Thyroid gland (tissue), 4 donors: ENCODE data around the gene SH2D4B. TPM values are rescaled to one million over a fixed set of nuclear protein-coding genes. Genes with fewer than 3 reads are reported as not detected.

Source experiments
- DNase-seq, 2 donors: peaks; one replicate each; pipeline ENCODE4 v3.0.0-alpha.2; 2019
- H3K27ac ChIP-seq, 3 donors: fragments of 200-600 bp; sonication (generic); 1 replicate in 2 of 3; 2 replicates in 1 of 3; pipeline ENCODE4 v1.5.1; 2016 to 2019; ENCODE audit warnings: mild to moderate bottlenecking in 1 of 3, moderate library complexity in 1 of 3
- H3K27me3 ChIP-seq: fragments of 200-600 bp; sonication (generic); one replicate; pipeline ENCODE4 v1.5.1; 2019
- H3K36me3 ChIP-seq, 2 donors: fragments of 200-600 bp; sonication (generic); one replicate each; pipeline ENCODE4 v1.5.1; 2016 to 2019
- H3K4me1 ChIP-seq, 2 donors: fragments of 200-600 bp; sonication (generic); one replicate each; pipeline ENCODE4 v1.5.1; 2017 to 2019
- H3K4me3 ChIP-seq, 3 donors: fragments of 200-600 bp; sonication (generic); replicated peaks in 1 of 3; 1 replicate in 2 of 3; 2 replicates in 1 of 3; pipeline ENCODE4 v1.5.1; 2016; ENCODE audit warnings: mild to moderate bottlenecking in 1 of 3
- H3K9me3 ChIP-seq: fragments of 200-600 bp; sonication (generic); one replicate; pipeline ENCODE4 v1.5.1; 2017
- POLR2A ChIP-seq, 2 donors: fragments of 450-650 bp; IDR thresholded peaks; one replicate each; pipeline ENCODE4 v1.6.1; 2017; ENCODE audit warnings: antibody characterized with exemption in 2 of 2, mild to moderate bottlenecking in 2 of 2, moderate library complexity in 1 of 2
- WGBS, 2 donors: methylation state at CpG; one replicate each; pipeline ENCODE4 v1.1.5; 2017; 5-methylcytosine and 5-hydroxymethylcytosine counted together
- intact Hi-C: fragments of 100-400 bp; cut with DNase I; formaldehyde crosslinking; loops from one replicate; pipeline ENCODE4 v1.15.1; 2023
- total RNA-seq, 4 donors: library from RNA; depleted of rRNA; stranded (reverse); fragments of >200 nt; gene quantifications; one replicate each; pipeline ENCODE4 v1.2.3, GENCODE V29; 2016
- TF ChIP-seq, protein P1 (sequence below), 6 experiments: fragments of 200-600 bp in 3 of 6; fragments of 450-650 bp in 3 of 6; sonication (generic) in 3 of 6; IDR thresholded peaks; one replicate each; pipeline ENCODE4 v1.5.1; 2016 to 2019; ENCODE audit warnings: antibody characterized with exemption in 6 of 6, mild to moderate bottlenecking in 2 of 6, inconsistent platforms in 1 of 6, moderate library complexity in 1 of 6

Gene SH2D4B
- total RNA-seq, 4 donors from 2014 or later = 1.1 to 1.6 TPM; not detected in 2

DNA sequence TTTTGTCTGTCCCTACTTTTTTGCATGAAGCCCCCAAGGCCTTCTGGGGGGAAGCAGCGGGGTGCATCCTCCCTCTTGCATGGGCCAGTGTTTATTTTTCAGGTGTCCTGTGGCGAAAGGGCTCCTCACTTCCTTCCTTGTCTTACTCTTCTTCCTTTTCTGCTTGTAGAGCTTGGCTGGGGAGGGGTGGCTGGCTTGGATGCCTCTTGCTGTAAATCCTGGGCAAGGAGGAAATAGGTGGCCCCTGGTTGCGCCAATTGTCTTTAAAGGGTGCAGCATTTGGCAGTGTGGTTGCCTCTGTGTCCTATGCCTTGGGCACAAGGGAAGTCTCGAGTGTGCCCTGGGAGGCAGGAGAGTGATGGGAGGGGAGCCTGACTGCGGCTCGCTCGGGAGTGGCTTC is 95.0 kb downstream of the SH2D4B start:
- Histone ChIP-seq H3K36me3 (no peaks in the 10 kb centered on the region), H3K9me3 (no peaks in the 10 kb centered on the region), H3K4me1 (no peaks in the 10 kb centered on the region), H3K27me3 (no peaks in the 10 kb centered on the region), H3K4me3 (no peak overlapping the region), H3K27ac (no peak overlapping the region)
- intact Hi-C loops = no loop called here
- 92 to 98% methylated on average over 7 of the region's 7 CpGs for WGBS, 2 donors
- no peak for DNase-seq
- TF ChIP-seq, protein P1, sequence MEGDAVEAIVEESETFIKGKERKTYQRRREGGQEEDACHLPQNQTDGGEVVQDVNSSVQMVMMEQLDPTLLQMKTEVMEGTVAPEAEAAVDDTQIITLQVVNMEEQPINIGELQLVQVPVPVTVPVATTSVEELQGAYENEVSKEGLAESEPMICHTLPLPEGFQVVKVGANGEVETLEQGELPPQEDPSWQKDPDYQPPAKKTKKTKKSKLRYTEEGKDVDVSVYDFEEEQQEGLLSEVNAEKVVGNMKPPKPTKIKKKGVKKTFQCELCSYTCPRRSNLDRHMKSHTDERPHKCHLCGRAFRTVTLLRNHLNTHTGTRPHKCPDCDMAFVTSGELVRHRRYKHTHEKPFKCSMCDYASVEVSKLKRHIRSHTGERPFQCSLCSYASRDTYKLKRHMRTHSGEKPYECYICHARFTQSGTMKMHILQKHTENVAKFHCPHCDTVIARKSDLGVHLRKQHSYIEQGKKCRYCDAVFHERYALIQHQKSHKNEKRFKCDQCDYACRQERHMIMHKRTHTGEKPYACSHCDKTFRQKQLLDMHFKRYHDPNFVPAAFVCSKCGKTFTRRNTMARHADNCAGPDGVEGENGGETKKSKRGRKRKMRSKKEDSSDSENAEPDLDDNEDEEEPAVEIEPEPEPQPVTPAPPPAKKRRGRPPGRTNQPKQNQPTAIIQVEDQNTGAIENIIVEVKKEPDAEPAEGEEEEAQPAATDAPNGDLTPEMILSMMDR (IDR thresholded peaks at IDR 0.05) = no peak
- no peak for TF ChIP-seq POLR2A (IDR thresholded peaks at IDR 0.05)

DNA sequence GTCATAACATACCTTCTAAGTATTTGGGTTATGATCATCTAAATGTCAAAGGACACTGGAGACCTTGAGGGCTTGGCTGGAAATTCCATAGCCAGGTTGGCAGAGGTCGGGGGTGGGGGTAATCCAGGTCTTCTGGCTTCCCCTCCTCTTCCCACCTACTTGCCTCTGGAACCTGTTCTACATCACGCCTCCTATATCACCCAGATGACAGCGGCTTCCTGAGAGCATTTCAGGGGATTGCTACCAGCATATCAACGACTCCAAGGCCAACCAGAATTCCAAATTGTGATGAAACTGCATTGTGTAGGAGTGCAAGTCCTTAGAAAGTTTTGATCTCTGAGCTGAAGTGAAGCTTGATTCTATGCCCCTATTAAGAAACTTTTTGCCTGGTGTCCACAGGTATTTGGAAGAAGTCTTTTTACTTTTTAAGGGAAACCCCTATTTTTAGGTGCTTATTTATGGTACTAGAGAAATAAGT is 95.7 kb downstream of the SH2D4B start:
- no peaks in the 10 kb centered on the region for H3K4me1 ChIP-seq
- no peak for TF ChIP-seq POLR2A (IDR thresholded peaks at IDR 0.05)
- TF ChIP-seq, protein P1 (IDR thresholded peaks at IDR 0.05) = no peak
- H3K27me3 ChIP-seq = no peaks in the 10 kb centered on the region
- DNase-seq = no peak
- 70 to 77% methylated on average over 4 of the region's 4 CpGs for WGBS, 2 donors
- no peak overlapping the region for H3K4me3 ChIP-seq
- no peaks in the 10 kb centered on the region for H3K9me3 ChIP-seq
- intact Hi-C loops = no loop called here
- no peak overlapping the region for H3K27ac ChIP-seq
- H3K36me3 ChIP-seq = no peaks in the 10 kb centered on the region

DNA sequence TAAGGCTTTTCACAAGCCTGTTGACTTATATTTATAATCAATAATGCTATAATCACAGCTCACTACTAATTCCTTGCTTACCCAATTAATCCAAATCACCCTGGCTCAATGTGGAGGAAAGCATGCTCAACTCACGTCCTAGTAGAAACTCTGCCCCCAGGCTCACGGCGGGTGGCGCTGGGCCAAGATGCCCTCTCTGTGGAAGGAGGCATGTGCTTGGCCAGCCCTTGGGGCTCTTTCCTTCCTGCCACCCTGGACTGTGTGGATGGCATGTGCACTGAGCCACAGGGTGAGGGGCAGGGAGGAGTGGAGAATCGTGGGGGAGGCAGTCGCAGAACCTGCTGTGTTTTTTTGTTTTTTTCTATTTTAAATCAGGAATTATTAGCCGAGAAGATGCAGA is 96.2 kb downstream of the SH2D4B start:
- intact Hi-C loops = no loop called here
- WGBS, 2 donors = 80 to 84% methylated on average over 7 of the region's 7 CpGs
- no peaks in the 10 kb centered on the region for H3K27me3 ChIP-seq
- no peak for TF ChIP-seq POLR2A (IDR thresholded peaks at IDR 0.05)
- TF ChIP-seq, protein P1 (IDR thresholded peaks at IDR 0.05) = no peak
- no peak overlapping the region for H3K4me3 ChIP-seq
- H3K9me3 ChIP-seq = no peaks in the 10 kb centered on the region
- no peak overlapping the region for H3K27ac ChIP-seq
- H3K4me1 ChIP-seq = no peaks in the 10 kb centered on the region
- H3K36me3 ChIP-seq = no peaks in the 10 kb centered on the region
- DNase-seq = no peak

DNA sequence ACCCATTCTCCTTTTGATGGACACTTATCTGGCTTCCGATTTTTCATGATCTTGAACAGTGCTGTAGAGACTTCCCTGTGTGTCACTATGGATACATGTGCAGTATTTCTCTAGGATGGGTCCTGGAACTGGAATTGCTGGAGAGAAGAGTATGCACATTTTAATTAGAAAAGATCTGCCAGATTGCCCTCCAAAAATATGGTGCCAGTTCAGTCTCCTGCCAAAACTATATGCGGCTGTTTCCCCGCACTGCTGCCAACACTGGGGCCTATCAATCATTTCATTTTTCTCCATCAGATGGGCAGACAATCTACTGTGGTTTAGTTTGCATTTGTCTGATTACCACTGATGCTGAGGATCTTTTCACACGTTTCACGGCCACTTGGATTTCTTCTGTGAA is 105.0 kb downstream of the SH2D4B start:
- H3K4me3 ChIP-seq = no peak overlapping the region
- no peaks in the 10 kb centered on the region for H3K9me3 ChIP-seq
- no peaks in the 10 kb centered on the region for H3K27me3 ChIP-seq
- intact Hi-C loops = no loop called here
- no peak for DNase-seq
- no peaks in the 10 kb centered on the region for H3K4me1 ChIP-seq
- no peak for TF ChIP-seq POLR2A (IDR thresholded peaks at IDR 0.05)
- TF ChIP-seq, protein P1 (IDR thresholded peaks at IDR 0.05) = no peak
- 91% methylated on average over 5 of the region's 5 CpGs for WGBS, 2 donors
- H3K27ac ChIP-seq = no peak overlapping the region
- no peaks in the 10 kb centered on the region for H3K36me3 ChIP-seq

DNA sequence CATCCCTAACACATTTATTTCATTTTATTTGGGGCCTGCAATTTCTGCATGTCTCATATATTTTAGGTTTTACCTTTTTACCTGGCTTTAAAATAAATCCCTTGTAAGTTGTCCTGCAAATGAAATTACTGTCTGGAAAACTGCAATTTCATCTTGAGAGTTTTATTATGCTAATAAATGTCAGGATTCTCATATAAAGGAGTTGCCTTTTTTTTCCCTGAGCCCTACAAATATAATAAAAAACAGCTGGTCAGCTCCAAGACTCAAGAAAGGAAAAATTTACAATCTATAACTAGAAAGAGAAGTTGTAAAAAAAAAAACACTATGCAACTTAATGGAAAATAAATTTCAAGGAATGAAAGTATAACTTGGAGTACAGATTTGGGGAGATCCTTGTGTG is 108.7 kb downstream of the SH2D4B start:
- TF ChIP-seq POLR2A (IDR thresholded peaks at IDR 0.05) = no peak
- Histone ChIP-seq H3K4me3 (no peak overlapping the region), H3K4me1 (no peaks in the 10 kb centered on the region), H3K27me3 (no peaks in the 10 kb centered on the region), H3K36me3 (no peaks in the 10 kb centered on the region), H3K27ac (no peak overlapping the region), H3K9me3 (no peaks in the 10 kb centered on the region)
- no peak for DNase-seq
- intact Hi-C loops = no loop called here
